GM21737 (cell line): ENCODE results near the gene BRD4.

Source experiments
- ATAC-seq: cut with Tn5 transposase; IDR thresholded peaks from one replicate; pipeline ENCODE4 v1.9.1; 2021; ENCODE audit warnings: mild to moderate bottlenecking, moderate library complexity; ENCODE audit not compliant: unreplicated experiment

The BRD4 gene

GRCh38 chr19:15234431-15235130 is 97.8 kb downstream of the BRD4 start:
- ATAC-seq, result no peak

GRCh38 chr19:15231271-15231670 is 101.1 kb downstream of the BRD4 start:
- ATAC-seq, result no peak

GRCh38 chr19:15227261-15227660 is 105.1 kb downstream of the BRD4 start:
- ATAC-seq, result no peak

GRCh38 chr19:15225760-15226159 is 106.6 kb downstream of the BRD4 start:
- no peak for ATAC-seq

GRCh38 chr19:15223649-15224361 is 108.5 kb downstream of the BRD4 start:
- ATAC-seq, result no peak

- peak; percentile 76 for ATAC-seq
Measured at GRCh38 chr19:15222738-15223648, 109.3 kb downstream of the BRD4 start.

GRCh38 chr19:15220833-15221232 is 111.5 kb downstream of the BRD4 start:
- ATAC-seq, result no peak

GRCh38 chr19:15218501-15218900 is 113.8 kb downstream of the BRD4 start:
- no peak for ATAC-seq

GRCh38 chr19:15216363-15216762 is 116.0 kb downstream of the BRD4 start:
- no peak for ATAC-seq

- no peak for ATAC-seq
Measured at GRCh38 chr19:15213715-15214381, 118.5 kb downstream of the BRD4 start.

GRCh38 chr19:15212711-15213110 is 119.6 kb downstream of the BRD4 start:
- no peak for ATAC-seq

GRCh38 chr19:15210323-15210781 is 122.0 kb downstream of the BRD4 start:
- no peak for ATAC-seq

GRCh38 chr19:15201374-15202023 is 130.8 kb downstream of the BRD4 start:
- no peak for ATAC-seq

GRCh38 chr19:15200553-15201364 is 131.6 kb downstream of the BRD4 start, which contains the start of gene NOTCH3:
Gene NOTCH3 (minus strand): TSS chr19:15200995. CDS start chr19:15200905, 90 bp downstream.
- no peak for ATAC-seq

- no peak for ATAC-seq
Measured at GRCh38 chr19:15199661-15200552, 132.4 kb downstream of the BRD4 start.

- ATAC-seq, result no peak
Measured at GRCh38 chr19:15198951-15199660, 133.2 kb downstream of the BRD4 start.

GRCh38 chr19:15197942-15198341 is 134.4 kb downstream of the BRD4 start:
- ATAC-seq, result no peak
